Measurements from ENCODE around the gene IMP4. TPM values are rescaled to one million over a fixed set of nuclear protein-coding genes. Genes with fewer than 3 reads are reported as not detected.

The IMP4 gene
- total and polyA plus RNA-seq, 2 of the 13 experiments (the other 11 are each of a cell fraction or from before 2014, with no cell fraction given), result 142 to 158 TPM

DNA sequence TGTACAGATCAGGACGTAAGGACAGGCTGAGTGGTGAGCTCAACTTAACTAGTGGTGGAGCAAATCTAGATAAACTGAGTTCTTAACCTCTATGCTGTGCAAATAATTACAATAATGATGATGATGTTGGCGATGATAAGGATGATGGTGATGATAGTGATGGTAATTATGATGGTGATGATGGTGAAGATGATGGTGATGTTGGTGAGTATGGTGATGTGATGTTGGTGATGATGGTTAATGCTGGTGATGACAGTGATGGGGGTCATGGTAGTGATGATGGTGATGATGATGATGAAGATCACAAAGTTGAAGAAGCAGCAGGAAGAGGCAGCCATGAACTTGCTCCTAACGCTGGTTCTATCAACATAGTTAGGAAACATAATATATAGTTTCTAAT lies 38.0 kb upstream of the IMP4 start (continued):
- TF ChIP-seq, protein P1, sequence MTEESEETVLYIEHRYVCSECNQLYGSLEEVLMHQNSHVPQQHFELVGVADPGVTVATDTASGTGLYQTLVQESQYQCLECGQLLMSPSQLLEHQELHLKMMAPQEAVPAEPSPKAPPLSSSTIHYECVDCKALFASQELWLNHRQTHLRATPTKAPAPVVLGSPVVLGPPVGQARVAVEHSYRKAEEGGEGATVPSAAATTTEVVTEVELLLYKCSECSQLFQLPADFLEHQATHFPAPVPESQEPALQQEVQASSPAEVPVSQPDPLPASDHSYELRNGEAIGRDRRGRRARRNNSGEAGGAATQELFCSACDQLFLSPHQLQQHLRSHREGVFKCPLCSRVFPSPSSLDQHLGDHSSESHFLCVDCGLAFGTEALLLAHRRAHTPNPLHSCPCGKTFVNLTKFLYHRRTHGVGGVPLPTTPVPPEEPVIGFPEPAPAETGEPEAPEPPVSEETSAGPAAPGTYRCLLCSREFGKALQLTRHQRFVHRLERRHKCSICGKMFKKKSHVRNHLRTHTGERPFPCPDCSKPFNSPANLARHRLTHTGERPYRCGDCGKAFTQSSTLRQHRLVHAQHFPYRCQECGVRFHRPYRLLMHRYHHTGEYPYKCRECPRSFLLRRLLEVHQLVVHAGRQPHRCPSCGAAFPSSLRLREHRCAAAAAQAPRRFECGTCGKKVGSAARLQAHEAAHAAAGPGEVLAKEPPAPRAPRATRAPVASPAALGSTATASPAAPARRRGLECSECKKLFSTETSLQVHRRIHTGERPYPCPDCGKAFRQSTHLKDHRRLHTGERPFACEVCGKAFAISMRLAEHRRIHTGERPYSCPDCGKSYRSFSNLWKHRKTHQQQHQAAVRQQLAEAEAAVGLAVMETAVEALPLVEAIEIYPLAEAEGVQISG (CRISPR knock-in tag; IDR thresholded peaks at IDR 0.05), result no peak
- TF ChIP-seq RXRB (CRISPR knock-in tag; IDR thresholded peaks at IDR 0.05; ENCODE audit: borderline replicate concordance) (no peak), ZNF724P (CRISPR knock-in tag; IDR thresholded peaks at IDR 0.05; ENCODE audit: borderline replicate concordance) (no peak), RFX3 (CRISPR knock-in tag; IDR thresholded peaks at IDR 0.05) (no peak)
- TF ChIP-seq, protein P2, sequence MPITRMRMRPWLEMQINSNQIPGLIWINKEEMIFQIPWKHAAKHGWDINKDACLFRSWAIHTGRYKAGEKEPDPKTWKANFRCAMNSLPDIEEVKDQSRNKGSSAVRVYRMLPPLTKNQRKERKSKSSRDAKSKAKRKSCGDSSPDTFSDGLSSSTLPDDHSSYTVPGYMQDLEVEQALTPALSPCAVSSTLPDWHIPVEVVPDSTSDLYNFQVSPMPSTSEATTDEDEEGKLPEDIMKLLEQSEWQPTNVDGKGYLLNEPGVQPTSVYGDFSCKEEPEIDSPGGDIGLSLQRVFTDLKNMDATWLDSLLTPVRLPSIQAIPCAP (CRISPR knock-in tag; IDR thresholded peaks at IDR 0.05; ENCODE audit: low read depth), result no peak

DNA sequence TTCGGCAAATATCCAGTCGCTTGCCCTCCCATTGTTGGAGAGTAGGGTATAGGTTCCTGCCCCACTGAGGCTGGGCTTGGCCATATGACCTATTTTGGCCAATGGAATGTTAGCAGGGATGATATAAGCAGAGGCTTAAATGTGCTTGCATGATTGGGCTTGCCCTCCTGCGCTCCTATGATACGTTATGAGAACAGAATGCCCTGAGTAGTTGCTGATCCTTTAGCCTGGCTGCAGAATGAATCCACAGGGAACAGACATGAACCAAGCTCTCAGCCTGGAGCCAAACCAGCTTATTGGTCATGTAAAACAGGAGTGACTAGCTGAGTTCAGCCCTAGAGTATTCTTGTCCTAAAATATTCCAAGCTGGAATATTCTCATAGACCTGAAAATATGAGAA lies 34.8 kb upstream of the IMP4 start:
- intact Hi-C loops (cut with micrococcal nuclease; ENCODE audit: unreplicated experiment), result no loop called here
- TF ChIP-seq, protein P3, sequence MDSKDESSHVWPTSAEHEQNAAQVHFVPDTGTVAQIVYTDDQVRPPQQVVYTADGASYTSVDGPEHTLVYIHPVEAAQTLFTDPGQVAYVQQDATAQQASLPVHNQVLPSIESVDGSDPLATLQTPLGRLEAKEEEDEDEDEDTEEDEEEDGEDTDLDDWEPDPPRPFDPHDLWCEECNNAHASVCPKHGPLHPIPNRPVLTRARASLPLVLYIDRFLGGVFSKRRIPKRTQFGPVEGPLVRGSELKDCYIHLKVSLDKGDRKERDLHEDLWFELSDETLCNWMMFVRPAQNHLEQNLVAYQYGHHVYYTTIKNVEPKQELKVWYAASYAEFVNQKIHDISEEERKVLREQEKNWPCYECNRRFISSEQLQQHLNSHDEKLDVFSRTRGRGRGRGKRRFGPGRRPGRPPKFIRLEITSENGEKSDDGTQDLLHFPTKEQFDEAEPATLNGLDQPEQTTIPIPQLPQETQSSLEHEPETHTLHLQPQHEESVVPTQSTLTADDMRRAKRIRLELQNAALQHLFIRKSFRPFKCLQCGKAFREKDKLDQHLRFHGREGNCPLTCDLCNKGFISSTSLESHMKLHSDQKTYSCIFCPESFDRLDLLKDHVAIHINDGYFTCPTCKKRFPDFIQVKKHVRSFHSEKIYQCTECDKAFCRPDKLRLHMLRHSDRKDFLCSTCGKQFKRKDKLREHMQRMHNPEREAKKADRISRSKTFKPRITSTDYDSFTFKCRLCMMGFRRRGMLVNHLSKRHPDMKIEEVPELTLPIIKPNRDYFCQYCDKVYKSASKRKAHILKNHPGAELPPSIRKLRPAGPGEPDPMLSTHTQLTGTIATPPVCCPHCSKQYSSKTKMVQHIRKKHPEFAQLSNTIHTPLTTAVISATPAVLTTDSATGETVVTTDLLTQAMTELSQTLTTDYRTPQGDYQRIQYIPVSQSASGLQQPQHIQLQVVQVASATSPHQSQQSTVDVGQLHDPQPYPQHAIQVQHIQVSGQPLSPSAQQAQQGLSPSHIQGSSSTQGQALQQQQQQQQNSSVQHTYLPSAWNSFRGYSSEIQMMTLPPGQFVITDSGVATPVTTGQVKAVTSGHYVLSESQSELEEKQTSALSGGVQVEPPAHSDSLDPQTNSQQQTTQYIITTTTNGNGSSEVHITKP (CRISPR knock-in tag; IDR thresholded peaks at IDR 0.05; ENCODE audit: low read depth), result no peak
- TF ChIP-seq ZNF10 (CRISPR knock-in tag; IDR thresholded peaks at IDR 0.05; ENCODE audit: borderline replicate concordance, low read depth), result no peak
- no peak for TF ChIP-seq ZNF850 (CRISPR knock-in tag; conservative IDR thresholded peaks at IDR 0.05)
- no peak for TF ChIP-seq ZMYM4 (CRISPR knock-in tag; IDR thresholded peaks at IDR 0.05)
- TF ChIP-seq, protein P4, sequence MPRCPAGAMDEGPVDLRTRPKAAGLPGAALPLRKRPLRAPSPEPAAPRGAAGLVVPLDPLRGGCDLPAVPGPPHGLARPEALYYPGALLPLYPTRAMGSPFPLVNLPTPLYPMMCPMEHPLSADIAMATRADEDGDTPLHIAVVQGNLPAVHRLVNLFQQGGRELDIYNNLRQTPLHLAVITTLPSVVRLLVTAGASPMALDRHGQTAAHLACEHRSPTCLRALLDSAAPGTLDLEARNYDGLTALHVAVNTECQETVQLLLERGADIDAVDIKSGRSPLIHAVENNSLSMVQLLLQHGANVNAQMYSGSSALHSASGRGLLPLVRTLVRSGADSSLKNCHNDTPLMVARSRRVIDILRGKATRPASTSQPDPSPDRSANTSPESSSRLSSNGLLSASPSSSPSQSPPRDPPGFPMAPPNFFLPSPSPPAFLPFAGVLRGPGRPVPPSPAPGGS (CRISPR knock-in tag; IDR thresholded peaks at IDR 0.05), result no peak
- no peak for TF ChIP-seq POLR2G (IDR thresholded peaks at IDR 0.05; ENCODE audit: low read depth, low read length)
- in situ Hi-C loops (cut with HindIII; ENCODE audit: extremely low pct_ligation_motif_present, low pct_unique_long_range_greater_than_20kb), result no loop called here
- Histone ChIP-seq H3K4me1 (ENCODE audit: insufficient read depth, low read length) (no peaks in the 10 kb centered on the region), H3K27ac (ENCODE audit: extremely low read length, insufficient read depth, low read length) (no peak overlapping the region), H3K27me3 (ENCODE audit: control insufficient read depth in 1 of 2, insufficient read depth in 2 of 2, low read length in 2 of 2) (peaks cover 0 to 7% of the 10 kb centered on the region in 2 experiments; a peak in 1 of 5 replicates), H3K4me2 (ENCODE audit: low read depth, low read length) (no peak overlapping the region), H3K9ac (ENCODE audit: insufficient read depth, low read depth, low read length) (no peak overlapping the region), H3K79me2 (ENCODE audit: insufficient read depth, low read length) (no peaks in the 10 kb centered on the region), H2AFZ (ENCODE audit: low read length) (no peak overlapping the region), H3K9me3 (ENCODE audit: low read length) (no peaks in the 10 kb centered on the region), H3K36me3 (replicated peaks in 1 of 2; ENCODE audit: control insufficient read depth in 1 of 2, insufficient read depth in 2 of 2, low read length in 2 of 2) (no peaks in the 10 kb centered on the region), H4K20me1 (ENCODE audit: insufficient read depth, low read length) (no peaks in the 10 kb centered on the region), H3K4me3 (replicated peaks in 1 of 3; ENCODE audit: insufficient read depth in 1 of 3, low read depth in 2 of 3, low read length in 3 of 3) (no peak overlapping the region)
- 17% methylated on average over 4 of the region's 4 CpGs for WGBS (ENCODE audit: low lambda C conversion rate)
- BruUV-seq (replicated peaks), result no TSS peak
- ChIA-PET CTCF (ENCODE audit: low intra/inter-chr PET ratio, low total read pairs) (no interaction called here), POLR2A (no interaction called here)
- ATAC-seq, result no peak
- FAIRE-seq, result no peak
- no peak for DNase-seq (ENCODE audit: low spot score)
